Fibroblast of upper back skin (primary cell): ENCODE data around the gene SLC7A4.
A peak's percentile ranks its signal among the peaks of the same experiment; 100 is the strongest.

ENCODE experiments used
- DNase-seq: peaks from one replicate; pipeline ENCODE4 v3.0.0-alpha.2; 2013

Gene SLC7A4

GRCh38 chr22:20996598-20997535 is 35.5 kb downstream of the SLC7A4 start:
- DNase-seq, result no peak

GRCh38 chr22:20996031-20996410 is 36.3 kb downstream of the SLC7A4 start:
- DNase-seq, result no peak

GRCh38 chr22:20995329-20996030 is 36.9 kb downstream of the SLC7A4 start:
- DNase-seq, result no peak

DNA sequence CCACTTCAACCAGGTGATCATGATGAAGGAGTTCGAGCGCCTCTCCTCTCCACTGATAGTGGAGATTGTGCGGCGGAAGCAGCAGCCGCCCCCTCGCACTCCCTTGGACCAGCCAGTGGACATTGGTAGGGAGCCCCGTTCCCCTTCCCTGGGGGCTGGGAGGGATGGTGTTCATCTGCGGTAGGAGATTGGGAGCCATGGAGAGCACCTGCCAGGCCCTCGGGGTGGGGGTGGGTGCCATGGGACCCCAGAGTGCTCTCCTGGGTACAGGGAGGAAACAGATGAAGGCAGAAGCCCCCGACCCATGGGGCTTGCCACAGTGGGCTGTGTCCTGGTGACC is 37.5 kb downstream of the SLC7A4 start:
- DNase-seq, result no peak

- no peak for DNase-seq
Measured at GRCh38 chr22:20994128-20994901, 38.0 kb downstream of the SLC7A4 start.

- DNase-seq, result no peak
Measured at GRCh38 chr22:20993304-20994127, 38.8 kb downstream of the SLC7A4 start.

GRCh38 chr22:20992456-20993303 is 39.7 kb downstream of the SLC7A4 start:
- no peak for DNase-seq

GRCh38 chr22:20992056-20992442 is 40.3 kb downstream of the SLC7A4 start:
- no peak for DNase-seq

- DNase-seq, result no peak
Measured at GRCh38 chr22:20991252-20992055, 40.9 kb downstream of the SLC7A4 start.

DNA sequence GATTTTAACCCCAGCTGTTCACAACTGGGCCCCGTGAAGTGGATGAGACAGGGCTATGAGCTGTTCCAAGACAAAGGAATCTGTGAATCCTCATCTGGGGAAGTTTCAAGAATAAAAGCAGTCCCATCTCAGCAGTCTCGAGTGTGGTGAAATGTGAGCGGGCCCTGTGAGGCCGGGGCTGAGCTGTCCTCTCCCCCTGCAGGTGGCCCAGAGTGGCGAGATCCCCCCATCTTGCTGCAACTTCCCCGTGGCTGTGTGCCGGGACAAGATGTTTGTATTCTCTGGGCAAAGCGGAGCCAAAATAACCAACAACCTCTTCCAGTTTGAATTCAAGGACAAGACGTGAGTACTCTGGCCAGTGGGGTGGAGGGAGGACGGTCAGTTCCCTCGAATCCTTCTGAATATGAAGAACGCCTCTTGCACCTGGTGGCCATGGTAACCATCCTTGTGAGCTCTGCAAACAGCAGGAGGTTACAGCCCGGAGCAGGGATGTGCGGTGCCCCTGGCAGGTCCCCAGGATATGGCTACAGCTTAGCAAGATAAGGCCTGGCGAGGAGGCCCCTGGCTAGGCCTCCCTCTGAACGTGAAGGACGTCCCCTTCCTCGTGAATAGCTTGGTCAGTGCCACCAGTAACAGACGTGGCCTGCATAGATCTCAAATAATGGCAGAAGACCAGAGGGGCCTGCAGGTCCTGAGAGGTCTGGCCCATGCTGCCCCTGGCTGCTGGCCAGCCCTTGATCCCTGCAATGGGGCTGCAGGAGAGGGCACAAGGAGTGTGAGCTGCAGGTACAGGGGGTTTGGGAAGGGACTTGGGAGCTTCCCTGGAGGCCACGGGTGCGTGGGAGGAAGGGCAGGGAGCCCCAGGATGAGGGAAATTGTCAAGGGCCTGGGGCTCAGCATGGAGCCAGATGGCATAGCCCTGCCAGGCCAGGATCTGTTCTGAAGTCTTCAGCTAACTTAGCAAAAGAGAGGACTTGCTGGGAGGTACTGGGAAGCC is 41.9 kb downstream of the SLC7A4 start:
- no peak for DNase-seq

- peak; percentile 38 for DNase-seq
Measured at GRCh38 chr22:20989323-20990138, 42.8 kb downstream of the SLC7A4 start.

- DNase-seq, result no peak
Measured at GRCh38 chr22:20988573-20989322, 43.6 kb downstream of the SLC7A4 start.

- no peak for DNase-seq
Measured at GRCh38 chr22:20987375-20987774, 45.0 kb downstream of the SLC7A4 start.

DNA sequence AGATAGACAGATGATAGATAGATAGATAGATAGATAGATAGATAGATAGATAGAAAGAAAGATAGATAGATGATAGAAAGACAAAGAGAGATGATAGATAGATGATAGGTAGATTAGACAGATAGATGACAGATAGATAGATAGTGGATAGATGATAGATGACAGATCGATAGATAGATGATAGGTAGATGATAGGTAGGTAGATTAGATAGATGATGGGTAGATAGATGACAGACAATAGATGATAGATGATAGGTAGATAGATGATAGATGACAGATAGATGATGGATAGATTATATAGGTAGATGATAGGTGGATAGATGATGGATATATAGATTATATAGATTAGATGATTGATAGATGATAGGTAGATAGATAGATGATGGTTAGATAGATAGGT is 46.0 kb downstream of the SLC7A4 start:
- no peak for DNase-seq

- DNase-seq, result no peak
Measured at GRCh38 chr22:20985720-20986119, 46.6 kb downstream of the SLC7A4 start.

GRCh38 chr22:20983081-20983771 is 49.1 kb downstream of the SLC7A4 start:
- no peak for DNase-seq

- DNase-seq, result no peak
Measured at GRCh38 chr22:20982563-20982882, 49.8 kb downstream of the SLC7A4 start.
